PC-3 (cell line): ENCODE data around the gene PREB.

Experiments
- CTCF ChIP-seq: fragments of 300-600 bp; sonication (generic); conservative IDR thresholded peaks from 2 replicates; pipeline ENCODE4 v1.5.1; 2017; ENCODE audit warnings: antibody characterized with exemption, low read depth, mild to moderate bottlenecking, low read length
- EZH2 ChIP-seq: fragments of 300-600 bp; sonication (generic); IDR thresholded peaks from one replicate; pipeline ENCODE4 v1.6.1; 2017; ENCODE audit warnings: antibody characterized with exemption, mild to moderate bottlenecking, low read length; ENCODE audit not compliant: unreplicated experiment
- EZH2phosphoT487 ChIP-seq: fragments of 300-600 bp; sonication (generic); IDR thresholded peaks from 2 replicates; pipeline ENCODE4 v1.6.1; 2018; ENCODE audit warnings: mild to moderate bottlenecking, antibody characterized with exemption, low read length, borderline replicate concordance

GRCh38 chr2:27095427-27095744 is 39.0 kb downstream of the PREB start:
- TF ChIP-seq CTCF: no peak
- TF ChIP-seq EZH2: no peak
- no peak for TF ChIP-seq EZH2phosphoT487
